Activated naive CD8-positive, alpha-beta T cell treated with anti-CD3 and anti-CD28 coated beads, Interleukin-2, amount 10 ng/mL, durations not matched to agents 7 days and 5 days (primary cell): ENCODE measurements around the gene DRGX. TPM values are rescaled to one million over a fixed set of nuclear protein-coding genes. Genes with fewer than 3 reads are reported as not detected.
A peak's percentile ranks its signal among the peaks of the same experiment; 100 is the strongest.

Experiments used
- ATAC-seq: fragments of 150-1000 bp; cut with Tn5 transposase; one replicate; pipeline ENCODE4 v1.10.0; 2021; ENCODE audit warnings: low read depth, moderate library complexity
- POLR2A ChIA-PET: fragments of 350-600 bp; sonication (Branson Sonifier 250); formaldehyde crosslinking; loops from one replicate; lab custom pipeline; 2021; ENCODE audit warnings: antibody characterized with exemption; lab: Charles Lee
- DNase-seq: peaks from one replicate; pipeline ENCODE4 v3.0.0; 2021
- H3K27ac Mint-ChIP-seq: one replicate; pipeline ENCODE4 v1.8.0; 2022; ENCODE audit warnings: mild to moderate bottlenecking, mixed read lengths
- H3K27me3 Mint-ChIP-seq: one replicate; pipeline ENCODE4 v1.8.0; 2022; ENCODE audit warnings: mild to moderate bottlenecking, moderate library complexity, mixed read lengths
- H3K36me3 Mint-ChIP-seq: one replicate; pipeline ENCODE4 v1.8.0; 2021; ENCODE audit warnings: mild to moderate bottlenecking, mixed read lengths
- H3K4me1 Mint-ChIP-seq: one replicate; pipeline ENCODE4 v1.8.0; 2021; ENCODE audit warnings: mixed read lengths
- H3K4me3 Mint-ChIP-seq: one replicate; pipeline ENCODE4 v1.8.0; 2022; ENCODE audit warnings: mild to moderate bottlenecking, moderate library complexity, mixed read lengths
- H3K9me3 Mint-ChIP-seq: one replicate; pipeline ENCODE4 v1.8.0; 2021; ENCODE audit warnings: mixed read lengths
- total RNA-seq, 2 experiments: library from RNA; stranded (reverse); gene quantifications; one replicate each; pipeline ENCODE4 v1.2.3, GENCODE V29; 2021

The DRGX gene
- total RNA-seq, 2 experiments from 2014 or later: not detected

GRCh38 chr10:49325916-49326783 lies 69.7 kb downstream of the DRGX start:
- H3K36me3 Mint-ChIP-seq: no peaks in the 10 kb centered on the region
- no peak overlapping the region for H3K27ac Mint-ChIP-seq
- no peak overlapping the region for H3K4me3 Mint-ChIP-seq
- POLR2A ChIA-PET: no interaction called here
- H3K9me3 Mint-ChIP-seq: no peaks in the 10 kb centered on the region
- H3K4me1 Mint-ChIP-seq: peaks cover 2% of the 10 kb centered on the region
- peaks cover 6% of the 10 kb centered on the region for H3K27me3 Mint-ChIP-seq
- no peak for ATAC-seq
- DNase-seq: no peak

GRCh38 chr10:49325131-49325915 lies 70.6 kb downstream of the DRGX start:
- Mint-ChIP-seq H3K4me1 (peaks cover 2% of the 10 kb centered on the region), H3K27me3 (peaks cover 6% of the 10 kb centered on the region), H3K36me3 (no peaks in the 10 kb centered on the region), H3K27ac (no peak overlapping the region), H3K4me3 (no peak overlapping the region), H3K9me3 (no peaks in the 10 kb centered on the region)
- POLR2A ChIA-PET: no interaction called here
- no peak for ATAC-seq
- DNase-seq: no peak

GRCh38 chr10:49324711-49325110 lies 71.2 kb downstream of the DRGX start:
- ATAC-seq: no peak
- Mint-ChIP-seq H3K27ac (peak overlapping the region; percentile 37), H3K9me3 (no peaks in the 10 kb centered on the region), H3K27me3 (peaks cover 6% of the 10 kb centered on the region), H3K4me3 (no peak overlapping the region), H3K36me3 (no peaks in the 10 kb centered on the region), H3K4me1 (peaks cover 4% of the 10 kb centered on the region)
- no peak for DNase-seq
- POLR2A ChIA-PET: no interaction called here

GRCh38 chr10:49323896-49324270 lies 72.0 kb downstream of the DRGX start:
- Mint-ChIP-seq H3K27me3 (peaks cover 5% of the 10 kb centered on the region), H3K4me1 (peaks cover 7% of the 10 kb centered on the region), H3K4me3 (no peak overlapping the region), H3K27ac (no peak overlapping the region), H3K9me3 (no peaks in the 10 kb centered on the region), H3K36me3 (no peaks in the 10 kb centered on the region)
- POLR2A ChIA-PET: no interaction called here
- DNase-seq (no peak), ATAC-seq (no peak)

- Mint-ChIP-seq H3K9me3 (no peaks in the 10 kb centered on the region), H3K27me3 (peaks cover 6% of the 10 kb centered on the region), H3K27ac (no peak overlapping the region), H3K4me1 (peaks cover 9% of the 10 kb centered on the region), H3K4me3 (no peak overlapping the region), H3K36me3 (no peaks in the 10 kb centered on the region)
- DNase-seq (no peak), ATAC-seq (no peak)
- POLR2A ChIA-PET: no interaction called here
Observed at GRCh38 chr10:49323171-49323895, 72.6 kb downstream of the DRGX start.

- peaks cover 9% of the 10 kb centered on the region for H3K4me1 Mint-ChIP-seq
- no peak for ATAC-seq
- peaks cover 6% of the 10 kb centered on the region for H3K27me3 Mint-ChIP-seq
- no peak overlapping the region for H3K4me3 Mint-ChIP-seq
- POLR2A ChIA-PET: no interaction called here
- no peak for DNase-seq
- H3K27ac Mint-ChIP-seq: no peak overlapping the region
- H3K36me3 Mint-ChIP-seq: no peaks in the 10 kb centered on the region
- H3K9me3 Mint-ChIP-seq: no peaks in the 10 kb centered on the region
Observed at GRCh38 chr10:49322371-49323170, 73.3 kb downstream of the DRGX start.

GRCh38 chr10:49321021-49321420 lies 74.9 kb downstream of the DRGX start:
- H3K27ac Mint-ChIP-seq: no peak overlapping the region
- peaks cover 9% of the 10 kb centered on the region for H3K4me1 Mint-ChIP-seq
- DNase-seq (no peak), ATAC-seq (no peak)
- H3K9me3 Mint-ChIP-seq: no peaks in the 10 kb centered on the region
- peaks cover 12% of the 10 kb centered on the region for H3K27me3 Mint-ChIP-seq
- POLR2A ChIA-PET: no interaction called here
- H3K36me3 Mint-ChIP-seq: no peaks in the 10 kb centered on the region
- no peak overlapping the region for H3K4me3 Mint-ChIP-seq

GRCh38 chr10:49320191-49320590 lies 75.7 kb downstream of the DRGX start:
- Mint-ChIP-seq H3K4me3 (no peak overlapping the region), H3K4me1 (peaks cover 9% of the 10 kb centered on the region), H3K27me3 (peaks cover 14% of the 10 kb centered on the region), H3K27ac (no peak overlapping the region), H3K36me3 (no peaks in the 10 kb centered on the region), H3K9me3 (no peaks in the 10 kb centered on the region)
- POLR2A ChIA-PET: no interaction called here
- ATAC-seq (no peak), DNase-seq (no peak)

GRCh38 chr10:49319206-49319605 lies 76.7 kb downstream of the DRGX start:
- peaks cover 3% of the 10 kb centered on the region for H3K9me3 Mint-ChIP-seq
- H3K27ac Mint-ChIP-seq: no peak overlapping the region
- POLR2A ChIA-PET: no interaction called here
- H3K4me1 Mint-ChIP-seq: peaks cover 6% of the 10 kb centered on the region
- no peak overlapping the region for H3K4me3 Mint-ChIP-seq
- ATAC-seq: no peak
- no peaks in the 10 kb centered on the region for H3K36me3 Mint-ChIP-seq
- no peak for DNase-seq
- peaks cover 14% of the 10 kb centered on the region for H3K27me3 Mint-ChIP-seq

GRCh38 chr10:49318755-49319154 lies 77.1 kb downstream of the DRGX start:
- no peak overlapping the region for H3K4me3 Mint-ChIP-seq
- peaks cover 6% of the 10 kb centered on the region for H3K4me1 Mint-ChIP-seq

GRCh38 chr10:49318028-49318427 lies 77.9 kb downstream of the DRGX start:
- POLR2A ChIA-PET: no interaction called here
- H3K4me3 Mint-ChIP-seq: no peak overlapping the region

More at GRCh38 chr10:49318755-49319154, 77.1 kb downstream of the DRGX start:
- H3K36me3 Mint-ChIP-seq: no peaks in the 10 kb centered on the region
- peaks cover 3% of the 10 kb centered on the region for H3K9me3 Mint-ChIP-seq
- POLR2A ChIA-PET: no interaction called here
- peaks cover 13% of the 10 kb centered on the region for H3K27me3 Mint-ChIP-seq
- ATAC-seq (no peak), DNase-seq (no peak)
- no peak overlapping the region for H3K27ac Mint-ChIP-seq

GRCh38 chr10:49314806-49315205 lies 81.1 kb downstream of the DRGX start:
- Mint-ChIP-seq H3K4me1 (peaks cover 20% of the 10 kb centered on the region), H3K4me3 (no peak overlapping the region), H3K36me3 (peaks cover 5% of the 10 kb centered on the region), H3K27ac (no peak overlapping the region), H3K9me3 (peaks cover 6% of the 10 kb centered on the region), H3K27me3 (peaks cover 19% of the 10 kb centered on the region)
- POLR2A ChIA-PET: no interaction called here
- ATAC-seq: no peak
- DNase-seq: no peak

More at GRCh38 chr10:49318028-49318427, 77.9 kb downstream of the DRGX start:
- peaks cover 4% of the 10 kb centered on the region for H3K9me3 Mint-ChIP-seq
- no peak overlapping the region for H3K27ac Mint-ChIP-seq
- no peak for DNase-seq
- H3K36me3 Mint-ChIP-seq: no peaks in the 10 kb centered on the region
- no peak for ATAC-seq
- H3K27me3 Mint-ChIP-seq: peaks cover 14% of the 10 kb centered on the region
- peaks cover 6% of the 10 kb centered on the region for H3K4me1 Mint-ChIP-seq
